ENCODE data around the gene DBN1. TPM values are rescaled to one million over a fixed set of nuclear protein-coding genes. Genes with fewer than 3 reads are reported as not detected.

Gene DBN1
- total and polyA plus RNA-seq, 2 donors (not counting 3 experiments of a cell fraction or from before 2014, with no cell fraction given), result 198 to 336 TPM

DNA sequence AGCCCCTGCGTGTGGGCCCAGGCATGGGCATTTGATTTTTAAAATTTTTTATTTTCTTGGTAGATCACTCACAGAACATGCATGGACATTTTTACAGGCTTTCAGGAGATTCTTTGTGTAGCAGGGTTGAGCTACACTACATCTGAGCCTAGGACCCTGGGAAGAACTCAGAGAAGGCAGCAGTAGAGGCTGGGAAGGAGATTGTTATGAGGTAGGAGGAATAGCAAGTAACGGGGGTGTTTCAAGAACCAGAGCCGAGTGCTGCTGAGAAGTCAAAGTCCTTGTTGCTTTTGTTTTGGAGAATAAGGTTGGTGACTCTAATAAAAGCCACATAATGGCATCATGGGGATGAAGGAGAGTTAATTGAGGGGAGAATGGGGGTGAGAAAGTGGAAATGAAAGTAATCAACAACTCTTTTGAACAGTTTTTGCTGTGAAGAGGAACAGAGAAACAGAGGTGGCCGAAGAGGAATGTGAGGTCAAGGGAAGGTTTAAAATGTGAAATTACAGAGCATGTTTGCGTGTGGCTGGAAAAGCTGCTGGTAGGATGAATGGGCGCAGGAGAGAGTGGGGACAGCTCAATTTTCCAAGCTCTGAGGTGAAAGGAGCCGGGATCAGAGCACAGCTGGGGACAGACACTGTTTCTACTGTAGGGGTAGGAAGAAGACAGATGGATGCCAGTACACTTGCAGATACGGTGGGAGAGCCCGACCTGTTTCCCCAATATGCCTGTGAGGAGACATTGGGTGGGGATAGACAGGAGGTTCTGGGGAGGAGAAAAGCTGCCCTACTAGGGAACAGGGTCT, 28.6 kb upstream of the DBN1 start:
- Histone ChIP-seq H3K79me2 (ENCODE audit: control insufficient read depth, insufficient read depth, low read length) (no peaks in the 10 kb centered on the region), H3K9me3 (replicated peaks; ENCODE audit: control insufficient read depth, insufficient read depth, low read length) (no peaks in the 10 kb centered on the region), H2AFZ (ENCODE audit: low read depth, low read length) (no peak overlapping the region), H3K9ac (replicated peaks; ENCODE audit: extremely low read depth, insufficient read depth, low read length) (no peak overlapping the region), H3K9me1 (replicated peaks; ENCODE audit: control insufficient read depth, extremely low read depth, insufficient read depth, low read length) (no peaks in the 10 kb centered on the region), H3K27ac (ENCODE audit: insufficient read depth, low read depth, low read length) (no peak overlapping the region), H3K27me3 (ENCODE audit: control insufficient read depth in 2 of 2, insufficient read depth in 2 of 2, low read length in 2 of 2) (no peaks in the 10 kb centered on the region), H3K4me1 (ENCODE audit: control insufficient read depth, extremely low read depth, insufficient read depth, low read length) (peaks cover 7% of the 10 kb centered on the region), H3K4me3 (replicated peaks in 1 of 3; ENCODE audit: insufficient read depth in 1 of 3, low read depth in 1 of 3, low read length in 3 of 3) (no peak overlapping the region), H3K36me3 (ENCODE audit: control insufficient read depth in 2 of 2, extremely low read depth in 1 of 2, insufficient read depth in 2 of 2, low read length in 2 of 2) (peaks cover 0 to 3% of the 10 kb centered on the region in 2 experiments), H4K20me1 (replicated peaks; ENCODE audit: control insufficient read depth, extremely low read depth, insufficient read depth, low read length) (no peaks in the 10 kb centered on the region), H3K4me2 (ENCODE audit: insufficient read depth, low read length) (no peak overlapping the region)
- intact Hi-C loops (cut with micrococcal nuclease), result loop anchor here (1.0 to 2.0 kb wide), 5 partner anchors 11 to 387 kb away; no protein-coding TSS in a partner anchor
- DNase-seq (ENCODE audit: low read depth, low spot score) (no peak), FAIRE-seq (no peak)
- TF ChIP-seq GATA2 (IDR thresholded peaks at IDR 0.05; ENCODE audit: insufficient read depth, insufficient read length, low read depth, low read length) (no peak), FOS (IDR thresholded peaks at IDR 0.05; ENCODE audit: borderline replicate concordance, insufficient read depth, low read length) (no peak)
- dilution Hi-C loops (cut with MboI; ENCODE audit: extremely low pct_ligation_motif_present, low sequenced_read_pairs), result no loop called here
- ChIA-PET CTCF (interaction anchor here (0.7 to 4.8 kb wide), 21 partner anchors 8 to 193 kb away, joined by 3 to 58 read pairs (median 4); partner anchors contain the start of genes DDX41 and DOK3), POLR2A (no interaction called here)
- BruUV-seq (replicated peaks), result no TSS peak

DNA sequence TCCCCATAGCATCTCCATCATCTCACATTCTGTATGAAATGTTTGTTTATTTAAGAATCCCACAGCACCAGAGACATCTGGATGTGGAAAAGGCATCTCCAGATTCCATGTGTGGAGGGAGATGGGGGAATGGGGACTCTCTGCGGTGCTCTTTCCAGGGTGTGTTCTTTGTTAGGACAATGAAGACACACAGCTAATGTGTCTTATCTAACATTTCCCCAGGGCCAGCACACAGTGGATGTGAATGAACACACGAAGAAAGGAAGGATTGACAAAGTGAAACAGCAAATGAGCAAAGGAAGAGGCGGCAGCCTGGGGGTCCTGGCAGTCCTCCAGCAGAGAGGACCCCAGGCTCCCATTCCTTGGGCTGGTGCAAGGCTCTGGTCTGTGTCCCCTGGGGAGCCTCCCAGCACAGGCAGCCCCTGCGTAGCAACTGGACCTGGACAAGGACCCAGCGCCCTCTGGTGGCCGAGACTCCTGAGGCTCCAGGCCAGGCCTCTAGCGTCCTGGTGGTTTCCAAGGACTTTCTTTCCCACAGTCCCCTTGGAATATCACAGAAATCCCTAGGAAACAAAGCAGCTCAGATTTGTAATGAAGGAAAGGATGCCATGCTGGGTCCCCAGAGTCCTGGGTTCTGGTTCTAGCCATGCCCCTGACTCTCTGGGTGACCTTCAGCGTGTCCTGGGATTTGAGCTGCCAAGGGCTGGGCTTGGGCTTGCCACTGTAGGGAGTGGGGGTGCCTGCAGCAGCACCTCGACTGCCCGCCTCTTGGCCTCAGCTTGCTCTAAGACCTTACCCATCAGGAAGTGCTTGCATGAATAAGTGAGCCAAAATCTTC, 27.5 kb upstream of the DBN1 start:
- peaks cover 7% of the 10 kb centered on the region for H3K79me2 ChIP-seq (ENCODE audit: control insufficient read depth, insufficient read depth, low read length)
- no peak for TF ChIP-seq FOS (IDR thresholded peaks at IDR 0.05; ENCODE audit: borderline replicate concordance, insufficient read depth, low read length)
- TF ChIP-seq POLR2AphosphoS5 (IDR thresholded peaks at IDR 0.05; ENCODE audit: insufficient read depth, low read depth, low read length), result peak; percentile 17
- no peak for TF ChIP-seq POLR2A (IDR thresholded peaks at IDR 0.05; ENCODE audit: low read depth, low read length)
- no peak for TF ChIP-seq EZH2 (IDR thresholded peaks at IDR 0.05; ENCODE audit: borderline replicate concordance, low read depth, low read length, severe bottlenecking)
- no peak for TF ChIP-seq MYC (IDR thresholded peaks at IDR 0.05; ENCODE audit: low read depth, low read length)
- TF ChIP-seq, protein P1, sequence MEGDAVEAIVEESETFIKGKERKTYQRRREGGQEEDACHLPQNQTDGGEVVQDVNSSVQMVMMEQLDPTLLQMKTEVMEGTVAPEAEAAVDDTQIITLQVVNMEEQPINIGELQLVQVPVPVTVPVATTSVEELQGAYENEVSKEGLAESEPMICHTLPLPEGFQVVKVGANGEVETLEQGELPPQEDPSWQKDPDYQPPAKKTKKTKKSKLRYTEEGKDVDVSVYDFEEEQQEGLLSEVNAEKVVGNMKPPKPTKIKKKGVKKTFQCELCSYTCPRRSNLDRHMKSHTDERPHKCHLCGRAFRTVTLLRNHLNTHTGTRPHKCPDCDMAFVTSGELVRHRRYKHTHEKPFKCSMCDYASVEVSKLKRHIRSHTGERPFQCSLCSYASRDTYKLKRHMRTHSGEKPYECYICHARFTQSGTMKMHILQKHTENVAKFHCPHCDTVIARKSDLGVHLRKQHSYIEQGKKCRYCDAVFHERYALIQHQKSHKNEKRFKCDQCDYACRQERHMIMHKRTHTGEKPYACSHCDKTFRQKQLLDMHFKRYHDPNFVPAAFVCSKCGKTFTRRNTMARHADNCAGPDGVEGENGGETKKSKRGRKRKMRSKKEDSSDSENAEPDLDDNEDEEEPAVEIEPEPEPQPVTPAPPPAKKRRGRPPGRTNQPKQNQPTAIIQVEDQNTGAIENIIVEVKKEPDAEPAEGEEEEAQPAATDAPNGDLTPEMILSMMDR (IDR thresholded peaks at IDR 0.05; ENCODE audit: extremely low read depth in 1 of 2, insufficient read depth in 1 of 2, low read depth in 1 of 2, low read length in 2 of 2), result peak; percentile 97 to 98
- TF ChIP-seq JUN (IDR thresholded peaks at IDR 0.05; ENCODE audit: borderline replicate concordance, insufficient read depth, insufficient read length, low read depth), result no peak
- no peak for TF ChIP-seq GATA2 (IDR thresholded peaks at IDR 0.05; ENCODE audit: insufficient read depth, insufficient read length, low read depth, low read length)
- peak; percentile 78 for DNase-seq (ENCODE audit: low read depth, low spot score)
- no TSS peak for BruUV-seq (replicated peaks)
- H3K27ac ChIP-seq (ENCODE audit: insufficient read depth, low read depth, low read length), result no peak overlapping the region
- no peak overlapping the region for H3K9ac ChIP-seq (replicated peaks; ENCODE audit: extremely low read depth, insufficient read depth, low read length)
- ChIA-PET CTCF (interaction anchor here (0.7 to 4.8 kb wide), 23 partner anchors 9 to 192 kb away, joined by 3 to 58 read pairs (median 3); partner anchors contain the start of genes DDX41 and DOK3), POLR2A (interaction anchor here (0.5 kb wide), 1 partner anchor 21 kb away, joined by 5 read pairs; no protein-coding TSS in a partner anchor)
- FAIRE-seq, result peak; percentile 89
- intact Hi-C loops (cut with micrococcal nuclease) (loop anchor here (1.0 to 2.0 kb wide), 5 partner anchors 10 to 386 kb away; no protein-coding TSS in a partner anchor), dilution Hi-C loops (cut with MboI; ENCODE audit: extremely low pct_ligation_motif_present, low sequenced_read_pairs) (no loop called here)
- H3K4me2 ChIP-seq (ENCODE audit: insufficient read depth, low read length), result no peak overlapping the region
- peaks cover 0 to 3% of the 10 kb centered on the region in 2 experiments for H3K36me3 ChIP-seq (ENCODE audit: control insufficient read depth in 2 of 2, extremely low read depth in 1 of 2, insufficient read depth in 2 of 2, low read length in 2 of 2)
- no peak overlapping the region for H3K4me3 ChIP-seq (replicated peaks in 1 of 3; ENCODE audit: insufficient read depth in 1 of 3, low read depth in 1 of 3, low read length in 3 of 3)
- no peaks in the 10 kb centered on the region for H3K27me3 ChIP-seq (ENCODE audit: control insufficient read depth in 2 of 2, insufficient read depth in 2 of 2, low read length in 2 of 2)
- no peaks in the 10 kb centered on the region for H3K9me3 ChIP-seq (replicated peaks; ENCODE audit: control insufficient read depth, insufficient read depth, low read length)
- no peak overlapping the region for H2AFZ ChIP-seq (ENCODE audit: low read depth, low read length)
- no peaks in the 10 kb centered on the region for H4K20me1 ChIP-seq (replicated peaks; ENCODE audit: control insufficient read depth, extremely low read depth, insufficient read depth, low read length)
- peaks cover 12% of the 10 kb centered on the region for H3K4me1 ChIP-seq (ENCODE audit: control insufficient read depth, extremely low read depth, insufficient read depth, low read length)
- no peaks in the 10 kb centered on the region for H3K9me1 ChIP-seq (replicated peaks; ENCODE audit: control insufficient read depth, extremely low read depth, insufficient read depth, low read length)
